A549 (cell line): ENCODE data around the gene OTULIN. TPM values are rescaled to one million over a fixed set of nuclear protein-coding genes. Genes with fewer than 3 reads are reported as not detected.

Experiments
- ATAC-seq, 2 experiments: fragments of 200-7000 bp in 1 of 2; fragments of >200 bp in 1 of 2; cut with Nextera tagmentation in 1 of 2; cut with Tn5 transposase in 1 of 2; 3 replicates each; pipeline versions ENCODE4 v1.8.0 to v1.9.1; 2018 to 2020; ENCODE audit warnings: mild to moderate bottlenecking in 1 of 2, moderate library complexity in 1 of 2
- CTCF ChIA-PET: fragments of 300-600 bp; sonication (Branson Sonifier 250); formaldehyde crosslinking; extraction: SDS; loops from one replicate; lab custom pipeline; 2021; ENCODE audit warnings: antibody characterized with exemption, inconsistent platforms; lab: Yijun Ruan, JAX
- POLR2A ChIA-PET: fragments of 350-600 bp; formaldehyde crosslinking; extraction: SDS; loops from one replicate; lab custom pipeline; 2021; ENCODE audit warnings: antibody characterized with exemption, inconsistent platforms; lab: Yijun Ruan, JAX
- DNase-seq, 2 experiments: peaks; one replicate each; pipeline versions ENCODE4 v3.0.0 to v3.0.0-alpha.2; 2011 to 2016; ENCODE audit warnings: low read depth in 1 of 2, low spot score in 1 of 2
- FAIRE-seq: peaks from 2 replicates; lab custom pipeline; 2011; peaks lifted over from hg19 to GRCh38; lab: Jason Lieb, UNC
- H3K27ac ChIP-seq, 2 experiments: fragments of >200 bp; sonication (Bioruptor Twin); formaldehyde crosslinking; 3 replicates each; pipeline ENCODE4 v1.5.1; 2016 to 2017
- H3K4me1 ChIP-seq: fragments of >200 bp; sonication (Bioruptor Twin); formaldehyde crosslinking; 3 replicates; pipeline ENCODE4 v1.6.1; 2016
- H3K4me2 ChIP-seq: fragments of >200 bp; sonication (Bioruptor Twin); formaldehyde crosslinking; 3 replicates; pipeline ENCODE4 v1.6.1; 2016
- H3K4me3 ChIP-seq: fragments of >200 bp; sonication (Bioruptor Twin); formaldehyde crosslinking; 3 replicates; pipeline ENCODE4 v1.5.1; 2016
- H3K9me3 ChIP-seq: fragments of >200 bp; sonication (Bioruptor Twin); formaldehyde crosslinking; 3 replicates; pipeline ENCODE4 v1.6.1; 2016
- CEBPB ChIP-seq, 2 experiments: fragments of >200 bp in 1 of 2; sonication (Bioruptor Twin) in 1 of 2; formaldehyde crosslinking in 1 of 2; IDR thresholded peaks; 2 replicates each; pipeline ENCODE4 v1.6.1; 2012 to 2016
- CHD2 ChIP-seq: fragments of 150-350 bp; IDR thresholded peaks from 2 replicates; pipeline ENCODE4 v1.6.1; 2014; ENCODE audit warnings: low read length; ENCODE audit not compliant: partially characterized antibody
- CHD4 ChIP-seq: fragments of 200-600 bp; sonication (generic); IDR thresholded peaks from 2 replicates; pipeline ENCODE4 v1.6.1; 2016; ENCODE audit warnings: antibody characterized with exemption, mild to moderate bottlenecking, borderline replicate concordance
- EHF ChIP-seq: fragments of 250-450 bp; sonication (Bioruptor Pico); IDR thresholded peaks from 2 replicates; pipeline ENCODE4 v1.5.0; 2020; ENCODE audit warnings: mild to moderate bottlenecking
- EP300 ChIP-seq, 2 experiments: fragments of >200 bp; sonication (Bioruptor Twin); formaldehyde crosslinking; IDR thresholded peaks; 2 replicates in 1 of 2; 3 replicates in 1 of 2; pipeline ENCODE4 v1.6.1; 2016 to 2017
- FOSL2 ChIP-seq, 2 experiments: fragments of 450-650 bp in 1 of 2; fragments of >200 bp in 1 of 2; sonication (Bioruptor Twin) in 1 of 2; formaldehyde crosslinking; IDR thresholded peaks; 2 replicates each; pipeline versions ENCODE4 v1.5.0 to v1.6.1; 2016 to 2020; ENCODE audit warnings: mild to moderate bottlenecking in 1 of 2, moderate library complexity in 1 of 2
- HOXA7 ChIP-seq: fragments of 250-450 bp; sonication (Bioruptor Pico); IDR thresholded peaks from 2 replicates; pipeline ENCODE4 v1.5.0; 2020; ENCODE audit warnings: mild to moderate bottlenecking, moderate library complexity
- HOXB13 ChIP-seq: fragments of 250-450 bp; sonication (Bioruptor Pico); IDR thresholded peaks from 2 replicates; pipeline ENCODE4 v1.5.0; 2020; ENCODE audit warnings: low read depth, mild to moderate bottlenecking, moderate library complexity
- JUN ChIP-seq, 2 experiments: fragments of >200 bp; sonication (Bioruptor Twin); formaldehyde crosslinking; IDR thresholded peaks; 2 replicates in 1 of 2; 3 replicates in 1 of 2; pipeline ENCODE4 v1.6.1; 2016 to 2017
- JUNB ChIP-seq: fragments of >200 bp; sonication (Bioruptor Twin); formaldehyde crosslinking; IDR thresholded peaks from 2 replicates; pipeline ENCODE4 v1.6.1; 2016
- KDM5A ChIP-seq: fragments of 200-600 bp; sonication (generic); IDR thresholded peaks from 2 replicates; pipeline ENCODE4 v1.6.1; 2016; ENCODE audit warnings: antibody characterized with exemption, mild to moderate bottlenecking
- MAZ ChIP-seq: fragments of 150-350 bp; IDR thresholded peaks from 2 replicates; pipeline ENCODE4 v1.6.1; 2014; ENCODE audit warnings: antibody characterized with exemption, low read depth, low read length, borderline replicate concordance
- MYC ChIP-seq: IDR thresholded peaks from 2 replicates; pipeline ENCODE4 v1.6.1; 2012; ENCODE audit warnings: mild to moderate bottlenecking, inconsistent platforms, low read length, improper control_type of control experiment, borderline replicate concordance
- NFE2L2 ChIP-seq: fragments of 150-350 bp; conservative IDR thresholded peaks from 2 replicates; pipeline ENCODE4 v1.6.1; 2014; ENCODE audit warnings: low read length
- NPAS2 ChIP-seq: fragments of 250-450 bp; sonication (Bioruptor Pico); IDR thresholded peaks from 2 replicates; pipeline ENCODE4 v1.8.0; 2022; ENCODE audit warnings: mild to moderate bottlenecking, moderate library complexity, borderline replicate concordance
- RAD21 ChIP-seq, 2 experiments: fragments of >200 bp in 1 of 2; sonication (Bioruptor Twin) in 1 of 2; formaldehyde crosslinking in 1 of 2; IDR thresholded peaks in 1 of 2; conservative IDR thresholded peaks in 1 of 2; 2 replicates in 1 of 2; 3 replicates in 1 of 2; pipeline ENCODE4 v1.6.1; 2012 to 2018; ENCODE audit warnings: inconsistent platforms in 1 of 2
- RARB ChIP-seq: fragments of 250-450 bp; sonication (Bioruptor Pico); IDR thresholded peaks from 2 replicates; pipeline ENCODE4 v1.8.0; 2021; ENCODE audit warnings: mild to moderate bottlenecking, moderate library complexity
- SMC3 ChIP-seq: fragments of >200 bp; sonication (Bioruptor Twin); formaldehyde crosslinking; IDR thresholded peaks from 3 replicates; pipeline ENCODE4 v1.6.1; 2018; ENCODE audit warnings: inconsistent platforms
- ZFP36 ChIP-seq: fragments of 450-650 bp; IDR thresholded peaks from 2 replicates; pipeline ENCODE4 v1.6.1; 2014; ENCODE audit warnings: borderline replicate concordance; ENCODE audit not compliant: partially characterized antibody
- WGBS: methylation state at CpG from one replicate; pipeline ENCODE4 v1.1.6; 2017; ENCODE audit errors: missing lambda C conversion rate; 5-methylcytosine and 5-hydroxymethylcytosine counted together
- polyA plus RNA-seq, 4 experiments: library from polyadenylated mRNA; depleted of rRNA in 3 of 4; stranded (reverse); fragments of >200 nt; fragmentation: RNase III in 1 of 4; extraction: RNeasy Plus Mini Kit Qiagen cat#74134 plus additional on column Dnase treatment in 1 of 4; gene quantifications; 2 replicates in 3 of 4; 3 replicates in 1 of 4; pipeline ENCODE4 v1.2.3, GENCODE V29; 2011 to 2017
- TF ChIP-seq, protein P1 (sequence below): fragments of >200 bp; sonication (Bioruptor Twin); formaldehyde crosslinking; IDR thresholded peaks from 3 replicates; pipeline ENCODE4 v1.5.1; 2016
- TF ChIP-seq, protein P2 (sequence below): IDR thresholded peaks from 2 replicates; pipeline ENCODE4 v1.6.1; 2012
- TF ChIP-seq, protein P3 (sequence below): IDR thresholded peaks from 2 replicates; pipeline ENCODE4 v1.6.1; 2012
- TF ChIP-seq, protein P4 (sequence below): IDR thresholded peaks from 2 replicates; pipeline ENCODE4 v1.6.1; 2012; ENCODE audit warnings: low read depth, borderline replicate concordance

OTULIN gene
- polyA plus RNA-seq, 2 of the 4 experiments (the other 2 are of a cell fraction), result 13.5 to 17.8 TPM

DNA sequence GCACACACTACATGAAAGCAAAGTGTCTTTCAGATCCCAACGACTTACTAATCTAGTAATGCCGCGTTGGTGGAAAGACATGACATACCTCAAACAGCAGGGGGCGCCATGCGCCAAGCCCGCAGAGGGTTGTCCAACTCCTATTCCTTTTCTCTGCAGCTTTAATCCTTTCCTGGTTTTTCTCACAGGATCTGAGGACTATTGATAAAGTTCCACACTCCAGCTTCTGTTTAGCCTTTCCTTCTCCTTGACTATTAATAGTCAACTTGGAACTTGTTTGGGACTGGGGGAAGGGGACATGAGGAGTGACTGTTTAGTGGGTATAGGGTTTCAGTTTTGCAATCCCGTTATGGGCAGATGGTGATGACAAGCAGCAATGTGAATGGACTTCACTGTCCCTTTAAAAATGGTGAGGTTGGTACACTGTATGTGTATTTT is 62.9 kb downstream of the OTULIN start:
- ATAC-seq, result peak; percentile 82 to 91
- no peaks in the 10 kb centered on the region for H3K9me3 ChIP-seq
- H3K4me2 ChIP-seq, result no peak overlapping the region
- CTCF ChIA-PET, result interaction anchor here (0.6 to 10.6 kb wide), 55 partner anchors 8 to 816 kb away, joined by 3 to 144 read pairs (median 6); partner anchors contain the start of gene ANKH
- POLR2A ChIA-PET, result no interaction called here
- TF ChIP-seq CEBPB (IDR thresholded peaks at IDR 0.05) (peak; percentile 16 to 43; a peak in 2 of 4 replicates), SMC3 (peak; percentile 99), RAD21 (conservative IDR thresholded peaks at IDR 0.05 in 1 of 2, IDR thresholded peaks at IDR 0.05 in 1 of 2) (peak; percentile 97 to 98), CHD2 (no peak)
- TF ChIP-seq, protein P1, sequence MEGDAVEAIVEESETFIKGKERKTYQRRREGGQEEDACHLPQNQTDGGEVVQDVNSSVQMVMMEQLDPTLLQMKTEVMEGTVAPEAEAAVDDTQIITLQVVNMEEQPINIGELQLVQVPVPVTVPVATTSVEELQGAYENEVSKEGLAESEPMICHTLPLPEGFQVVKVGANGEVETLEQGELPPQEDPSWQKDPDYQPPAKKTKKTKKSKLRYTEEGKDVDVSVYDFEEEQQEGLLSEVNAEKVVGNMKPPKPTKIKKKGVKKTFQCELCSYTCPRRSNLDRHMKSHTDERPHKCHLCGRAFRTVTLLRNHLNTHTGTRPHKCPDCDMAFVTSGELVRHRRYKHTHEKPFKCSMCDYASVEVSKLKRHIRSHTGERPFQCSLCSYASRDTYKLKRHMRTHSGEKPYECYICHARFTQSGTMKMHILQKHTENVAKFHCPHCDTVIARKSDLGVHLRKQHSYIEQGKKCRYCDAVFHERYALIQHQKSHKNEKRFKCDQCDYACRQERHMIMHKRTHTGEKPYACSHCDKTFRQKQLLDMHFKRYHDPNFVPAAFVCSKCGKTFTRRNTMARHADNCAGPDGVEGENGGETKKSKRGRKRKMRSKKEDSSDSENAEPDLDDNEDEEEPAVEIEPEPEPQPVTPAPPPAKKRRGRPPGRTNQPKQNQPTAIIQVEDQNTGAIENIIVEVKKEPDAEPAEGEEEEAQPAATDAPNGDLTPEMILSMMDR, result peak; percentile 95
- TF ChIP-seq, all 56 proteins: peak for 4
- H3K4me1 ChIP-seq, result no peaks in the 10 kb centered on the region
- H3K27ac ChIP-seq, result no peak overlapping the region
- peak; percentile 60 to 76 for DNase-seq
- H3K4me3 ChIP-seq, result no peak overlapping the region
- no peak for FAIRE-seq
- 13% methylated on average over 7 of the region's 7 CpGs for WGBS

DNA sequence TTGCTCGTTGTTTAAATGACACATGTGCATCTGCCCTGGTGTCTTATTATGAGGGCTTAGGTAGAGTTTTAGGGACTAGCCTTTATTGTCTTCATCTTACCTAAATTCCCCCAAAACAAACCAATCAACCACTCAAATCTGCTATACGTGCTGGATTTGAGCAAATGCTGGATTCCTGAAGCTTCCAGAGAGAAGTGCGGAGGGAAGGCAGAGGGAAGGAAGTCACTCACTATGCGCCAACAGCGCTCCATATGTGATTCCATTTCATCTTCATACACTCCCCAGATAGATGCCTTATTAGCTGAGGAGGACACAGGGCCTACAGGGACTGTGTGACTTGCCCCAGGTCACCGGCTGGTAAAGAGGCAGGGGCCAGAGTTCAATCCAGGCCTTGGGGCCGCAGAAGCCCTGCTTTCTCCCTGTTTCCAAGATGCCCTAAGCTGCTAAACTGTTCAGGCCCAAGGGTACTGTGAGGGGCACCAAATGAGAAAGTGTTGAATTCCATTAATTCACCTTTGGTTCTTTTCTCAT is 63.5 kb downstream of the OTULIN start:
- CTCF ChIA-PET, result interaction anchor here (0.6 to 10.6 kb wide), 47 partner anchors 7 to 816 kb away, joined by 3 to 144 read pairs (median 7); partner anchors contain the start of gene ANKH
- TF ChIP-seq HOXA7 (no peak), JUNB (no peak), RARB (no peak), EP300 (IDR thresholded peaks at IDR 0.05) (no peak), NPAS2 (CRISPR knock-in tag) (no peak), MYC (no peak), NFE2L2 (no peak), CHD4 (no peak), ZFP36 (no peak), KDM5A (no peak), HOXB13 (CRISPR knock-in tag) (no peak), EHF (no peak), FOSL2 (IDR thresholded peaks at IDR 0.05) (no peak), FOSL2 (CRISPR knock-in tag; IDR thresholded peaks at IDR 0.05) (no peak), MAZ (no peak), JUN (IDR thresholded peaks at IDR 0.05) (no peak), CHD2 (no peak)
- TF ChIP-seq, protein P2, sequence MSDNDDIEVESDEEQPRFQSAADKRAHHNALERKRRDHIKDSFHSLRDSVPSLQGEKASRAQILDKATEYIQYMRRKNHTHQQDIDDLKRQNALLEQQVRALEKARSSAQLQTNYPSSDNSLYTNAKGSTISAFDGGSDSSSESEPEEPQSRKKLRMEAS, result no peak
- TF ChIP-seq, protein P3, sequence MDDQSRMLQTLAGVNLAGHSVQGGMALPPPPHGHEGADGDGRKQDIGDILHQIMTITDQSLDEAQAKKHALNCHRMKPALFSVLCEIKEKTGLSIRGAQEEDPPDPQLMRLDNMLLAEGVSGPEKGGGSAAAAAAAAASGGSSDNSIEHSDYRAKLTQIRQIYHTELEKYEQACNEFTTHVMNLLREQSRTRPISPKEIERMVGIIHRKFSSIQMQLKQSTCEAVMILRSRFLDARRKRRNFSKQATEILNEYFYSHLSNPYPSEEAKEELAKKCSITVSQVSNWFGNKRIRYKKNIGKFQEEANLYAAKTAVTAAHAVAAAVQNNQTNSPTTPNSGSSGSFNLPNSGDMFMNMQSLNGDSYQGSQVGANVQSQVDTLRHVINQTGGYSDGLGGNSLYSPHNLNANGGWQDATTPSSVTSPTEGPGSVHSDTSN, result no peak
- TF ChIP-seq, protein P4, sequence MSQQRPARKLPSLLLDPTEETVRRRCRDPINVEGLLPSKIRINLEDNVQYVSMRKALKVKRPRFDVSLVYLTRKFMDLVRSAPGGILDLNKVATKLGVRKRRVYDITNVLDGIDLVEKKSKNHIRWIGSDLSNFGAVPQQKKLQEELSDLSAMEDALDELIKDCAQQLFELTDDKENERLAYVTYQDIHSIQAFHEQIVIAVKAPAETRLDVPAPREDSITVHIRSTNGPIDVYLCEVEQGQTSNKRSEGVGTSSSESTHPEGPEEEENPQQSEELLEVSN, result no peak
- TF ChIP-seq, all 56 proteins: peak for 0
- H3K27ac ChIP-seq, result no peak overlapping the region
- WGBS, result 91% methylated on average over 7 of the region's 7 CpGs
- H3K4me2 ChIP-seq, result no peak overlapping the region
- FAIRE-seq, result no peak
- H3K4me1 ChIP-seq, result no peaks in the 10 kb centered on the region
- DNase-seq, result no peak
- ATAC-seq, result no peak
- no peak overlapping the region for H3K4me3 ChIP-seq
- POLR2A ChIA-PET, result no interaction called here
- H3K9me3 ChIP-seq, result no peaks in the 10 kb centered on the region
